Natural killer cell (primary cell): ENCODE results near the gene SCGB1D4. TPM values are rescaled to one million over a fixed set of nuclear protein-coding genes. Genes with fewer than 3 reads are reported as not detected.
"Not testable (repeated sequence)": the region's sequence is repeated elsewhere in the genome, so short reads cannot be mapped to it uniquely, and the experiment has no call there.

Experiments used
- ATAC-seq, 3 donors: fragments of 150-1000 bp in 2 of 3; fragments of 200-7000 bp in 1 of 3; cut with Tn5 transposase; 1 replicate in 1 of 3; 2 replicates in 2 of 3; pipeline ENCODE4 v1.10.0; 2021; ENCODE audit warnings: mild to moderate bottlenecking in 2 of 3, moderate library complexity in 2 of 3
- DNase-seq, 2 donors: peaks; one replicate each; pipeline versions ENCODE4 v3.0.0 to v3.0.0-alpha.2; 2013 to 2021; ENCODE audit warnings: mixed read lengths in 1 of 2
- H3K27ac ChIP-seq: one replicate; pipeline ENCODE4 v1.5.1; 2013; ENCODE audit warnings: mild to moderate bottlenecking, low read length
- H3K27me3 ChIP-seq: one replicate; pipeline ENCODE4 v1.6.1; 2013; ENCODE audit warnings: low read length; ENCODE audit not compliant: control insufficient read depth, insufficient read depth
- H3K36me3 ChIP-seq: one replicate; pipeline ENCODE4 v1.6.1; 2013; ENCODE audit warnings: low read length; ENCODE audit not compliant: control insufficient read depth, insufficient read depth
- H3K4me1 ChIP-seq: one replicate; pipeline ENCODE4 v1.6.1; 2013; ENCODE audit warnings: low read length; ENCODE audit not compliant: control insufficient read depth, insufficient read depth
- H3K4me3 ChIP-seq: one replicate; pipeline ENCODE4 v1.5.1; 2013; ENCODE audit warnings: low read length
- H3K9me3 ChIP-seq: one replicate; pipeline ENCODE4 v1.6.1; 2013; ENCODE audit warnings: low read length; ENCODE audit not compliant: control insufficient read depth, insufficient read depth
- H3K27ac Mint-ChIP-seq, 2 donors: one replicate each; pipeline ENCODE4 v1.8.0; 2022; ENCODE audit warnings: mild to moderate bottlenecking in 2 of 2, mixed read lengths in 2 of 2, moderate library complexity in 1 of 2
- H3K27me3 Mint-ChIP-seq, 2 donors: one replicate each; pipeline ENCODE4 v1.8.0; 2022; ENCODE audit warnings: low read depth in 2 of 2, mixed read lengths in 2 of 2
- H3K36me3 Mint-ChIP-seq: one replicate; pipeline ENCODE4 v1.8.0; 2022; ENCODE audit warnings: mixed read lengths
- H3K4me1 Mint-ChIP-seq, 2 donors: one replicate each; pipeline ENCODE4 v1.8.0; 2022; ENCODE audit warnings: mixed read lengths in 2 of 2
- H3K4me3 Mint-ChIP-seq: one replicate; pipeline ENCODE4 v1.8.0; 2022; ENCODE audit warnings: mild to moderate bottlenecking, moderate library complexity, mixed read lengths
- H3K9me3 Mint-ChIP-seq, 2 donors: one replicate each; pipeline ENCODE4 v1.8.0; 2022; ENCODE audit warnings: mixed read lengths in 2 of 2
- WGBS: methylation state at CpG from one replicate; pipeline ENCODE4 v1.1.7; 2013; ENCODE audit warnings: missing lambda C conversion rate; ENCODE audit not compliant: insufficient coverage; 5-methylcytosine and 5-hydroxymethylcytosine counted together
- intact Hi-C: fragments of 100-400 bp; cut with micrococcal nuclease; formaldehyde crosslinking; loops from one replicate; pipeline ENCODE4 v1.14.2; 2022
- total RNA-seq, 4 donors: library from RNA; stranded (reverse); fragments of 120-200 nt in 1 of 4; gene quantifications; one replicate each; pipeline versions ENCODE4 v1.2.3 to v1.2.4, GENCODE V29; 2013 to 2022
- TF ChIP-seq, protein P1 (sequence below): fragments of 200-600 bp; IDR thresholded peaks from one replicate; pipeline ENCODE4 v1.8.0; 2022; ENCODE audit warnings: antibody characterized with exemption

The SCGB1D4 gene, protein sequence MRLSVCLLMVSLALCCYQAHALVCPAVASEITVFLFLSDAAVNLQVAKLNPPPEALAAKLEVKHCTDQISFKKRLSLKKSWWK
- total RNA-seq = not detected
- not detected for total RNA-seq (2013)

GRCh38 chr11:62298975-62299374 is at the start of gene SCGB1D4:
Gene SCGB1D4, minus strand, starts transcription at chr11:62299075. Its CDS starts 65 bp downstream, at chr11:62299010.
- intact Hi-C loops = no loop called here
- Mint-ChIP-seq H3K4me1 (no peaks in the 10 kb centered on the region), H3K27ac (no peak within 1 kb of the TSS), H3K27me3 (peaks cover 21 to 33% of the 10 kb centered on the region in 2 donors), H3K36me3 (no peaks in the 10 kb centered on the region), H3K9me3 (no peaks in the 10 kb centered on the region), H3K4me3 (no peak within 1 kb of the TSS)
- peaks cover 5% of the 10 kb centered on the region for H3K27me3 ChIP-seq
- 76% methylated on average over 7 of the region's 7 CpGs for WGBS
- DNase-seq = no peak
- no peak within 1 kb of the TSS for H3K4me3 ChIP-seq
- TF ChIP-seq, protein P1, sequence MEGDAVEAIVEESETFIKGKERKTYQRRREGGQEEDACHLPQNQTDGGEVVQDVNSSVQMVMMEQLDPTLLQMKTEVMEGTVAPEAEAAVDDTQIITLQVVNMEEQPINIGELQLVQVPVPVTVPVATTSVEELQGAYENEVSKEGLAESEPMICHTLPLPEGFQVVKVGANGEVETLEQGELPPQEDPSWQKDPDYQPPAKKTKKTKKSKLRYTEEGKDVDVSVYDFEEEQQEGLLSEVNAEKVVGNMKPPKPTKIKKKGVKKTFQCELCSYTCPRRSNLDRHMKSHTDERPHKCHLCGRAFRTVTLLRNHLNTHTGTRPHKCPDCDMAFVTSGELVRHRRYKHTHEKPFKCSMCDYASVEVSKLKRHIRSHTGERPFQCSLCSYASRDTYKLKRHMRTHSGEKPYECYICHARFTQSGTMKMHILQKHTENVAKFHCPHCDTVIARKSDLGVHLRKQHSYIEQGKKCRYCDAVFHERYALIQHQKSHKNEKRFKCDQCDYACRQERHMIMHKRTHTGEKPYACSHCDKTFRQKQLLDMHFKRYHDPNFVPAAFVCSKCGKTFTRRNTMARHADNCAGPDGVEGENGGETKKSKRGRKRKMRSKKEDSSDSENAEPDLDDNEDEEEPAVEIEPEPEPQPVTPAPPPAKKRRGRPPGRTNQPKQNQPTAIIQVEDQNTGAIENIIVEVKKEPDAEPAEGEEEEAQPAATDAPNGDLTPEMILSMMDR = no peak
- H3K36me3 ChIP-seq = no peaks in the 10 kb centered on the region
- H3K4me1 ChIP-seq = no peaks in the 10 kb centered on the region
- H3K27ac ChIP-seq = no peak within 1 kb of the TSS
- no peak for ATAC-seq
- no peaks in the 10 kb centered on the region for H3K9me3 ChIP-seq

DNA sequence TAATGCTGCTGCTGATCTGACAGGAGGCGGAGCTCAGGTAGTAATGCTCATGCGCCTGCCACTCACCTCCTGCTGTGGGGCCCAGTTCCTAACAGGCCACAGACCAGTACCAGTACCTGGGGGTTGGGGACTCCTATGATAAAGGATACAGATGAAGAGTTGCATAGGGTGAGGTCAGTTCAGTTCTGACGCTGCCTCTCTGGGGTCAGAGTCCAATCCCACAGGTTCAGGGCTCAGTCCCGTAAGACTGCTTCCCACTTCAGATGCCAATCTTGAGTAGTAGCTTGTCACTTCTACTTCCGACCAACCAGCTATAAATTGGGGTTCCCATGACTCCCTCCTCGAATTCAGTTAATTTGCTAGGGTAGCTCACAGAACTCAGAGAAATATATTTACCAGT is 47.0 kb upstream of the SCGB1D4 start:
- intact Hi-C loops = no loop called here
- no peak for DNase-seq
- TF ChIP-seq, protein P1 = no peak
- no peaks in the 10 kb centered on the region for H3K9me3 ChIP-seq
- WGBS = 93% methylated on average over 5 of the region's 6 CpGs
- no peak overlapping the region for H3K27ac ChIP-seq
- no peaks in the 10 kb centered on the region for H3K36me3 Mint-ChIP-seq
- H3K4me3 ChIP-seq = no peak overlapping the region
- peaks cover 0 to 2% of the 10 kb centered on the region in 2 donors for H3K27me3 Mint-ChIP-seq
- H3K27ac Mint-ChIP-seq = no peak overlapping the region
- H3K4me3 Mint-ChIP-seq = no peak overlapping the region
- H3K4me1 Mint-ChIP-seq = no peaks in the 10 kb centered on the region
- H3K9me3 Mint-ChIP-seq = no peaks in the 10 kb centered on the region
- H3K36me3 ChIP-seq = no peaks in the 10 kb centered on the region
- H3K27me3 ChIP-seq = no peaks in the 10 kb centered on the region
- no peaks in the 10 kb centered on the region for H3K4me1 ChIP-seq
- ATAC-seq = no peak

GRCh38 chr11:62344210-62344609 is 45.3 kb upstream of the SCGB1D4 start:
- H3K36me3 ChIP-seq = no peaks in the 10 kb centered on the region
- no peaks in the 10 kb centered on the region for H3K4me1 ChIP-seq
- H3K4me3 ChIP-seq = no peak overlapping the region
- intact Hi-C loops = no loop called here
- ATAC-seq (no peak), DNase-seq (no peak)
- WGBS = 80% methylated on average over 1 of the region's 1 CpG
- H3K27ac Mint-ChIP-seq = no peak overlapping the region
- peaks cover 0 to 2% of the 10 kb centered on the region in 2 donors for H3K27me3 Mint-ChIP-seq
- no peaks in the 10 kb centered on the region for H3K9me3 Mint-ChIP-seq
- no peak overlapping the region for H3K4me3 Mint-ChIP-seq
- H3K27ac ChIP-seq = no peak overlapping the region
- TF ChIP-seq, protein P1 = no peak
- H3K4me1 Mint-ChIP-seq = peaks cover 9% of the 10 kb centered on the region in 2 donors
- H3K9me3 ChIP-seq = no peaks in the 10 kb centered on the region
- H3K27me3 ChIP-seq = no peaks in the 10 kb centered on the region
- no peaks in the 10 kb centered on the region for H3K36me3 Mint-ChIP-seq

- H3K27me3 ChIP-seq, H3K36me3 ChIP-seq, intact Hi-C loops, H3K27ac Mint-ChIP-seq, ATAC-seq, H3K4me1 Mint-ChIP-seq, H3K4me3 ChIP-seq, H3K4me3 Mint-ChIP-seq, H3K27ac ChIP-seq, H3K9me3 Mint-ChIP-seq, H3K27me3 Mint-ChIP-seq, DNase-seq, H3K9me3 ChIP-seq, H3K36me3 Mint-ChIP-seq, H3K4me1 ChIP-seq: not testable (repeated sequence)
- WGBS = 90% methylated on average over 3 of the region's 7 CpGs
Observed at GRCh38 chr11:62343646-62344190, 44.8 kb upstream of the SCGB1D4 start.
